K562 (cell line): ENCODE results near the gene ATE1. TPM values are rescaled to one million over a fixed set of nuclear protein-coding genes. Genes with fewer than 3 reads are reported as not detected.

Source experiments
- ASH1L ChIP-seq: fragments of 450-650 bp; IDR thresholded peaks from 2 replicates; pipeline ENCODE4 v1.6.1; 2018; ENCODE audit warnings: borderline replicate concordance, mild to moderate bottlenecking, low read depth; ENCODE audit not compliant: partially characterized antibody
- CCAR2 ChIP-seq: fragments of 200-400 bp; formaldehyde crosslinking; IDR thresholded peaks from 2 replicates; pipeline ENCODE4 v1.6.1; 2017; ENCODE audit warnings: mild to moderate bottlenecking, low read depth, low read length
- ESRRA ChIP-seq: fragments of 450-650 bp; IDR thresholded peaks from 2 replicates; pipeline ENCODE4 v1.6.1; 2014; ENCODE audit warnings: low read depth, mild to moderate bottlenecking, moderate library complexity, borderline replicate concordance
- HDAC3 ChIP-seq: fragments of 450-650 bp; IDR thresholded peaks from 2 replicates; pipeline ENCODE4 v1.6.1; 2018; ENCODE audit warnings: borderline replicate concordance, mild to moderate bottlenecking, moderate library complexity; ENCODE audit not compliant: partially characterized antibody
- JUND ChIP-seq, 2 experiments: IDR thresholded peaks; 2 replicates in 1 of 2; 3 replicates in 1 of 2; pipeline ENCODE4 v1.6.1; 2011; ENCODE audit warnings: borderline replicate concordance in 2 of 2, low read depth in 2 of 2, low read length in 2 of 2, improper control_type of control experiment in 1 of 2, missing biosample characterization in 1 of 2, missing genetic modification characterization in 1 of 2, missing genetic modification reagents in 1 of 2
- KHSRP ChIP-seq: fragments of 450-650 bp; IDR thresholded peaks from 2 replicates; pipeline ENCODE4 v1.6.1; 2017
- NR3C1 ChIP-seq: sonication (generic); formaldehyde crosslinking; IDR thresholded peaks from 2 replicates; pipeline ENCODE4 v1.8.1; 2022; ENCODE audit warnings: missing genetic modification reagents
- POLR3A ChIP-seq: IDR thresholded peaks from 2 replicates; pipeline ENCODE4 v1.6.1; 2011; ENCODE audit warnings: borderline replicate concordance, mild to moderate bottlenecking, moderate library complexity; ENCODE audit not compliant: insufficient read length, insufficient read depth; ENCODE audit errors: extremely low read depth
- SIRT6 ChIP-seq: IDR thresholded peaks from one replicate; pipeline ENCODE4 v1.6.1; 2012; ENCODE audit warnings: low read depth, mild to moderate bottlenecking, control low read depth, inconsistent platforms, low read length, moderate library complexity
- SIX5 ChIP-seq, 2 experiments: IDR thresholded peaks; 2 replicates each; pipeline ENCODE4 v1.6.1; 2011; ENCODE audit warnings: low read length in 2 of 2, borderline replicate concordance in 1 of 2, low read depth in 1 of 2, mild to moderate bottlenecking in 1 of 2, moderate library complexity in 1 of 2; ENCODE audit not compliant: insufficient read depth in 1 of 2
- SMAD1 ChIP-seq: fragments of 150-350 bp; IDR thresholded peaks from 2 replicates; pipeline ENCODE4 v1.6.1; 2014; ENCODE audit warnings: low read length, low read depth; ENCODE audit not compliant: partially characterized antibody
- SMAD2 ChIP-seq: fragments of 150-350 bp; IDR thresholded peaks from 2 replicates; pipeline ENCODE4 v1.6.1; 2014; ENCODE audit warnings: low read depth, mild to moderate bottlenecking, low read length
- YY1 ChIP-seq, 3 experiments: IDR thresholded peaks; 2 replicates each; pipeline ENCODE4 v1.6.1; 2011; ENCODE audit warnings: low read length in 2 of 3, mild to moderate bottlenecking in 2 of 3, moderate library complexity in 2 of 3, borderline replicate concordance in 1 of 3, control low read depth in 1 of 3, low read depth in 1 of 3; ENCODE audit not compliant: insufficient read depth in 3 of 3, insufficient replicate concordance in 2 of 3, control insufficient read depth in 1 of 3, insufficient read length in 1 of 3; ENCODE audit errors: extremely low read depth in 1 of 3
- ZNF12 ChIP-seq: sonication (generic); formaldehyde crosslinking; IDR thresholded peaks from 2 replicates; pipeline ENCODE4 v1.4.0; 2020; ENCODE audit warnings: mild to moderate bottlenecking, missing genetic modification reagents
- polyA plus RNA-seq, 8 experiments: library from polyadenylated mRNA; depleted of rRNA in 4 of 8; stranded (reverse) in 5 of 8; unstranded in 3 of 8; fragments of >200 nt; fragmentation: Nextera tagmentation in 2 of 8; fragmentation: Illumina TruSeq in 1 of 8; extraction: Ambion mirVana in 2 of 8; extraction: Trizol in 1 of 8; gene quantifications; 2 replicates each; pipeline versions ENCODE4 v1.2.1 to v1.2.3, GENCODE V29; 2011 to 2014; ENCODE audit warnings: inconsistent platforms in 1 of 8, missing spikeins in 1 of 8
- total RNA-seq, 7 experiments: library from RNA; depleted of rRNA in 6 of 7; stranded (reverse); fragments of >200 nt in 6 of 7; fragmentation: Illumina TruSeq in 2 of 7; extraction: Trizol in 2 of 7; gene quantifications; 2 replicates each; pipeline versions ENCODE4 v1.2.1 to v1.2.3, GENCODE V29; 2011 to 2021; ENCODE audit warnings: low replicate concordance in 1 of 7
- TF ChIP-seq, protein P1 (sequence below): fragments of 450-650 bp; IDR thresholded peaks from 2 replicates; pipeline ENCODE4 v1.6.1; 2016; ENCODE audit warnings: mild to moderate bottlenecking, moderate library complexity

ATE1 gene
- total and polyA plus RNA-seq, 9 of the 15 experiments (the other 6 are each of a cell fraction or from before 2014, with no cell fraction given) = 3.0 to 14.2 (median 8.8) TPM

GRCh38 chr10:121927841-121928527 is at the start of gene ATE1 (continued):
- no peak for TF ChIP-seq ZNF12
- peak; percentile 94 to 99 (median 99) for TF ChIP-seq YY1 (IDR thresholded peaks at IDR 0.05; ENCODE audit: borderline replicate concordance in 1 of 3, control insufficient read depth in 1 of 3, extremely low read depth in 1 of 3, insufficient read depth in 3 of 3, insufficient read length in 1 of 3, insufficient replicate concordance in 2 of 3, low read depth in 1 of 3, low read length in 2 of 3)
- no peak for TF ChIP-seq ESRRA
- TF ChIP-seq NR3C1 (CRISPR knock-in tag) = no peak
- no peak for TF ChIP-seq SIRT6
- TF ChIP-seq, protein P1, sequence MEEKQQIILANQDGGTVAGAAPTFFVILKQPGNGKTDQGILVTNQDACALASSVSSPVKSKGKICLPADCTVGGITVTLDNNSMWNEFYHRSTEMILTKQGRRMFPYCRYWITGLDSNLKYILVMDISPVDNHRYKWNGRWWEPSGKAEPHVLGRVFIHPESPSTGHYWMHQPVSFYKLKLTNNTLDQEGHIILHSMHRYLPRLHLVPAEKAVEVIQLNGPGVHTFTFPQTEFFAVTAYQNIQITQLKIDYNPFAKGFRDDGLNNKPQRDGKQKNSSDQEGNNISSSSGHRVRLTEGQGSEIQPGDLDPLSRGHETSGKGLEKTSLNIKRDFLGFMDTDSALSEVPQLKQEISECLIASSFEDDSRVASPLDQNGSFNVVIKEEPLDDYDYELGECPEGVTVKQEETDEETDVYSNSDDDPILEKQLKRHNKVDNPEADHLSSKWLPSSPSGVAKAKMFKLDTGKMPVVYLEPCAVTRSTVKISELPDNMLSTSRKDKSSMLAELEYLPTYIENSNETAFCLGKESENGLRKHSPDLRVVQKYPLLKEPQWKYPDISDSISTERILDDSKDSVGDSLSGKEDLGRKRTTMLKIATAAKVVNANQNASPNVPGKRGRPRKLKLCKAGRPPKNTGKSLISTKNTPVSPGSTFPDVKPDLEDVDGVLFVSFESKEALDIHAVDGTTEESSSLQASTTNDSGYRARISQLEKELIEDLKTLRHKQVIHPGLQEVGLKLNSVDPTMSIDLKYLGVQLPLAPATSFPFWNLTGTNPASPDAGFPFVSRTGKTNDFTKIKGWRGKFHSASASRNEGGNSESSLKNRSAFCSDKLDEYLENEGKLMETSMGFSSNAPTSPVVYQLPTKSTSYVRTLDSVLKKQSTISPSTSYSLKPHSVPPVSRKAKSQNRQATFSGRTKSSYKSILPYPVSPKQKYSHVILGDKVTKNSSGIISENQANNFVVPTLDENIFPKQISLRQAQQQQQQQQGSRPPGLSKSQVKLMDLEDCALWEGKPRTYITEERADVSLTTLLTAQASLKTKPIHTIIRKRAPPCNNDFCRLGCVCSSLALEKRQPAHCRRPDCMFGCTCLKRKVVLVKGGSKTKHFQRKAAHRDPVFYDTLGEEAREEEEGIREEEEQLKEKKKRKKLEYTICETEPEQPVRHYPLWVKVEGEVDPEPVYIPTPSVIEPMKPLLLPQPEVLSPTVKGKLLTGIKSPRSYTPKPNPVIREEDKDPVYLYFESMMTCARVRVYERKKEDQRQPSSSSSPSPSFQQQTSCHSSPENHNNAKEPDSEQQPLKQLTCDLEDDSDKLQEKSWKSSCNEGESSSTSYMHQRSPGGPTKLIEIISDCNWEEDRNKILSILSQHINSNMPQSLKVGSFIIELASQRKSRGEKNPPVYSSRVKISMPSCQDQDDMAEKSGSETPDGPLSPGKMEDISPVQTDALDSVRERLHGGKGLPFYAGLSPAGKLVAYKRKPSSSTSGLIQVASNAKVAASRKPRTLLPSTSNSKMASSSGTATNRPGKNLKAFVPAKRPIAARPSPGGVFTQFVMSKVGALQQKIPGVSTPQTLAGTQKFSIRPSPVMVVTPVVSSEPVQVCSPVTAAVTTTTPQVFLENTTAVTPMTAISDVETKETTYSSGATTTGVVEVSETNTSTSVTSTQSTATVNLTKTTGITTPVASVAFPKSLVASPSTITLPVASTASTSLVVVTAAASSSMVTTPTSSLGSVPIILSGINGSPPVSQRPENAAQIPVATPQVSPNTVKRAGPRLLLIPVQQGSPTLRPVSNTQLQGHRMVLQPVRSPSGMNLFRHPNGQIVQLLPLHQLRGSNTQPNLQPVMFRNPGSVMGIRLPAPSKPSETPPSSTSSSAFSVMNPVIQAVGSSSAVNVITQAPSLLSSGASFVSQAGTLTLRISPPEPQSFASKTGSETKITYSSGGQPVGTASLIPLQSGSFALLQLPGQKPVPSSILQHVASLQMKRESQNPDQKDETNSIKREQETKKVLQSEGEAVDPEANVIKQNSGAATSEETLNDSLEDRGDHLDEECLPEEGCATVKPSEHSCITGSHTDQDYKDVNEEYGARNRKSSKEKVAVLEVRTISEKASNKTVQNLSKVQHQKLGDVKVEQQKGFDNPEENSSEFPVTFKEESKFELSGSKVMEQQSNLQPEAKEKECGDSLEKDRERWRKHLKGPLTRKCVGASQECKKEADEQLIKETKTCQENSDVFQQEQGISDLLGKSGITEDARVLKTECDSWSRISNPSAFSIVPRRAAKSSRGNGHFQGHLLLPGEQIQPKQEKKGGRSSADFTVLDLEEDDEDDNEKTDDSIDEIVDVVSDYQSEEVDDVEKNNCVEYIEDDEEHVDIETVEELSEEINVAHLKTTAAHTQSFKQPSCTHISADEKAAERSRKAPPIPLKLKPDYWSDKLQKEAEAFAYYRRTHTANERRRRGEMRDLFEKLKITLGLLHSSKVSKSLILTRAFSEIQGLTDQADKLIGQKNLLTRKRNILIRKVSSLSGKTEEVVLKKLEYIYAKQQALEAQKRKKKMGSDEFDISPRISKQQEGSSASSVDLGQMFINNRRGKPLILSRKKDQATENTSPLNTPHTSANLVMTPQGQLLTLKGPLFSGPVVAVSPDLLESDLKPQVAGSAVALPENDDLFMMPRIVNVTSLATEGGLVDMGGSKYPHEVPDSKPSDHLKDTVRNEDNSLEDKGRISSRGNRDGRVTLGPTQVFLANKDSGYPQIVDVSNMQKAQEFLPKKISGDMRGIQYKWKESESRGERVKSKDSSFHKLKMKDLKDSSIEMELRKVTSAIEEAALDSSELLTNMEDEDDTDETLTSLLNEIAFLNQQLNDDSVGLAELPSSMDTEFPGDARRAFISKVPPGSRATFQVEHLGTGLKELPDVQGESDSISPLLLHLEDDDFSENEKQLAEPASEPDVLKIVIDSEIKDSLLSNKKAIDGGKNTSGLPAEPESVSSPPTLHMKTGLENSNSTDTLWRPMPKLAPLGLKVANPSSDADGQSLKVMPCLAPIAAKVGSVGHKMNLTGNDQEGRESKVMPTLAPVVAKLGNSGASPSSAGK = peak; percentile 38; the same call in 1 of the 2 replicates
- no peak for TF ChIP-seq ASH1L
- no peak for TF ChIP-seq HDAC3
- no peak for TF ChIP-seq SMAD2
- TF ChIP-seq CCAR2 = no peak
- no peak for TF ChIP-seq POLR3A
- no peak for TF ChIP-seq SMAD1
- peak; percentile 44 to 60; a peak in 1 of 4 replicates for TF ChIP-seq SIX5 (IDR thresholded peaks at IDR 0.05; ENCODE audit: borderline replicate concordance in 1 of 2, insufficient read depth in 1 of 2, low read depth in 1 of 2, low read length in 2 of 2)
- TF ChIP-seq KHSRP = no peak
- peak; percentile 25; the same call in 1 of the 2 replicates for TF ChIP-seq JUND (IDR thresholded peaks at IDR 0.05; ENCODE audit: borderline replicate concordance, low read depth, low read length)
- TF ChIP-seq JUND (tag; IDR thresholded peaks at IDR 0.05; ENCODE audit: borderline replicate concordance, low read depth, low read length) = no peak; the same call in 2 of the 3 replicates
